Measurements from ENCODE around the gene NUBP1. TPM values are rescaled to one million over a fixed set of nuclear protein-coding genes. Genes with fewer than 3 reads are reported as not detected.

The NUBP1 gene
- 44.5 to 46.8 TPM (median 45.2 TPM) in 5 replicates for total RNA-seq (2022; extraction: Qiagen RNA extraction; ENCODE audit: low read depth)

DNA sequence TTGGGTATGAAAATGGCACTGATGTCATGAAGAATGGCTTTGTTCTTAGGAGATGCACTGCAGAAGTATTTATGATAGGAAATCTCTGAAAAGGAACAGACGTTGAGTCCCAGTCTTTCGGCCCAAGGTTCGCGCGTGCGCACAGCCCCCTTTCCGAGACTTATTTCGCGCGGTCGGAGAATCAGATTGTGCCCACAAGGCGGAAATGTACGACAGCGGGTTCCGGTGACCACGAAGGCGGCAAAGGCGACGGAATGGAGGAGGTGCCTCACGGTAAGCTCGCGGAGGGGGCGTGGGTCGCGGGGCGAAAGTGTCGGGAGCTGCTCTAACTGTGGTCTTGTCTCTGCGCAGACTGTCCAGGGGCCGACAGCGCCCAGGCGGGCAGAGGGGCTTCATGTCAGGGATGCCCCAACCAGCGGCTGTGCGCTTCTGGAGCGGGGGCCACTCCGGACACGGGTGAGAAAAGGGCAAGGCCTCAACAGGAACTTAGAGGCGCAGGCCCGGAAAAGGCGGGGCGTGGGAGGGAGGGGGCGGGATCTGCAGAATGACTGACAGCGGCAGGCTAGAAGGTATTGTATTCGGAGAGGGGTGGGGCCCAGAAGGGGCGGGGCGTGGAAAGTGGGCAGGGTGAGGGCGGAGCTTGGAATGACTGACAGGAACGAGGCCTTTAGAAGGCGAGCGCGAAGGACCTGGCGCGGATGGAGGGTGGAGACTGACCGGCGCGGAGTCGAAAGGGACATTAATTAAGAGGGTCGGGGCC, at the start of gene NUBP1:
Gene NUBP1, plus strand, starts transcription at position 233 of the 760 bp plus-strand sequence. Its CDS starts 22 bp downstream, at position 255.

DNA sequence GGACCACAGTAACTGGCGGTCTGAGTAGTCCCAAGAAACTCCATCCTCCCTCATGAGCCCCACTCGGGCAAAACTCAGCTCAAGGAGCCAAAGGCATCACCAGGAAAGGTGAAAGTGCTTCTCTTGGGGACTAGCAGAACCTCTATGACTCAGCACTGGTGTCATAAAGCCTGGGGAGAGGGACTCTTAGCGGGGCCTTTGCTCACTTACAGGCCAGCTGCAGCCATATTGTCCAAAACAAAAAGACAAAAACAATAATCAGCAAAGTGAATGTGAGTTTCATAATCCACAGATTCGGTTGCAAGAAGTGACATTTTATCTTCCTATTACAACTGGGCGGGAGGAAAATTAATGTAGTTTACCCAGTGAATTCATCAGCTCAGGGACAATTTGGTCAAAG, 48.8 kb upstream of the NUBP1 start, which contains the start of gene TEKT5:
Gene TEKT5, minus strand, starts transcription at position 101 of the 400 bp plus-strand sequence. Its CDS starts 57 bp downstream, at position 44.

DNA sequence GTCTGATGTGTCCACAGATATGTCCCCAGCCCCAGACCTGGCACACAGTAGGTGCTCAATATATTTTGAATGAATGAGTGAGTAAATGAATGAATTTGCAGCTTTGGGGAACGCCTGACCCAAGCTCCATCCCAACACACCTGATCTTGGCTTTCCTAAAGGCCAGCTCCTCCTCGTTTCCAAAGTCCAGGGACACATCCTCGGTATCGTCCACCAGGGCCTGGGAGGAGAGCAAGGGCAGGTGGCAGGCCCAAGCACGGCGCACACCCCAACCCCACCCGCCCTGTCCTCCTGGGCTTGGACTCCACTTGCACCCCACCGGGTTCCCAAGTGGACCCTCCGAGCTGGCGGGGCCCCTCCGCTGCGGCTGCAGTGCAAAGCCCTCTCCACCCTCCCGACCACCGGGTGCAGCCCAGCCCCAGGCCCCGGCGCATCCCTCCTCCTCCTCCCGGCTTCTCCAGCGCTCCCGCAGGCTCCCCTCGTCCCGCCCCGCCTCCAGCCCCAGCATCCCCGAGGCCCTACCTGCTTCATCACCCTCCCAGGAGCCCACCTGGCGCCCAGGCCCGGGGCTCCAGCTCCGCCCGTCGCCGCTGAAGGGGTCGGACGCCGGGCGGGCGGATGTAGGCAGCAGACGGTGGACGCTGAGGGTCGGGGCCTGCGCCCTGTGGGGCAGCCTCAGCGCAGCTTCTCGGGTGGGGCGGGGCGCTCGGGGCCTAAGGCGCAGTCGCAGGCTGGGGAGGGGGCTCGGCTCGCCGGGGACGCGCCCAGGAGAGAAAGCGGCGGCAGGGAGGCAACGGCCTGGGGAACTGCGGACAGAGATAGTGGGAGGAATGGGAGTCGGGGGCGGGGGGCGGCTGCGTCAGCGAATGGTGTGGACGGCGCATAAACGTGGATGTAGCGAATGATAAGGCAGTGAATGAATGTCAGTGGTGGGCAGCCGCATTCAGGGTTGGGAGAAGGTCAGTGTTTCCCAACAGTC, 74.6 kb downstream of the NUBP1 start, which contains the start of gene TVP23A:
Gene TVP23A, minus strand, starts transcription at position 832 of the 979 bp plus-strand sequence. Its CDS starts 301 bp downstream, at position 531.

Other genes starting within 250 kb of the NUBP1 start
- gene EMP2, start 163.2 kb upstream of the NUBP1 start, total RNA-seq (2022; extraction: Qiagen RNA extraction; ENCODE audit: low read depth), result 21.9 to 35.6 TPM (median 31.5 TPM) in 5 replicates
- 0.14 TPM in 1 of 5 replicates, not detected in the others for gene TEKT5, start 48.9 kb upstream of the NUBP1 start, total RNA-seq (2022; extraction: Qiagen RNA extraction; ENCODE audit: low read depth)
- 0.03 to 0.35 TPM (median 0.15 TPM) in 5 replicates for gene TVP23A, start 75.0 kb downstream of the NUBP1 start, total RNA-seq (2022; extraction: Qiagen RNA extraction; ENCODE audit: low read depth)
- 0.05 to 0.17 TPM (median 0.08 TPM) in 5 replicates for gene CIITA, start 133.4 kb downstream of the NUBP1 start, total RNA-seq (2022; extraction: Qiagen RNA extraction; ENCODE audit: low read depth)
- 33.2 to 43.8 TPM (median 42.3 TPM) in 5 replicates for gene DEXI, start 198.6 kb downstream of the NUBP1 start, total RNA-seq (2022; extraction: Qiagen RNA extraction; ENCODE audit: low read depth)
- 7.8 to 9.6 TPM (median 9.0 TPM) in 5 replicates for gene CLEC16A, start 200.7 kb downstream of the NUBP1 start, total RNA-seq (2022; extraction: Qiagen RNA extraction; ENCODE audit: low read depth)